Camera-type eye (tissue), 1 donor: ENCODE results near the gene C11orf52. TPM values are rescaled to one million over a fixed set of nuclear protein-coding genes. Genes with fewer than 3 reads are reported as not detected.

ENCODE experiments used
- total RNA-seq: library from RNA; depleted of rRNA; stranded (reverse); fragments of >200 nt; gene quantifications from one replicate; pipeline ENCODE4 v1.2.3, GENCODE V29; 2014

Gene C11orf52
- 1.3 TPM for total RNA-seq

GRCh38 chr11:111918390-111919256 is at the start of gene C11orf52:
Gene C11orf52, plus strand, starts transcription at chr11:111918913. Its CDS starts 60 bp downstream, at chr11:111918973.

GRCh38 chr11:111870886-111871692 is 47.6 kb upstream of the C11orf52 start, which contains the start of gene ALG9:
Gene ALG9, minus strand, starts transcription at chr11:111871581. Its CDS starts 99 bp downstream, at chr11:111871482.

GRCh38 chr11:111878849-111879636 is 39.7 kb upstream of the C11orf52 start, which contains the start of the genes CFAP68 and FDXACB1:
Gene CFAP68, plus strand, starts transcription at chr11:111879541. Its CDS starts 20 bp downstream, at chr11:111879561.
Gene FDXACB1, minus strand, starts transcription at chr11:111879165. Its CDS starts 33 bp downstream, at chr11:111879132.

GRCh38 chr11:111911563-111912401 is 6.9 kb upstream of the C11orf52 start, which contains the start of gene CRYAB:
Gene CRYAB, minus strand, starts transcription at chr11:111911770. Its CDS starts 46 bp downstream, at chr11:111911724.

GRCh38 chr11:111912535-111912934 is 6.2 kb upstream of the C11orf52 start, which contains the start of gene HSPB2:
Gene HSPB2, plus strand, starts transcription at chr11:111912734. Its CDS starts 96 bp downstream, at chr11:111912830.

Other genes with a start within 250 kb of the C11orf52 start
- gene PPP2R1B, start 152.5 kb upstream of the C11orf52 start, total RNA-seq, result 31.3 TPM
- 67.5 TPM for gene ALG9, start 47.3 kb upstream of the C11orf52 start, total RNA-seq
- 4.9 TPM for gene FDXACB1, start 39.7 kb upstream of the C11orf52 start, total RNA-seq
- gene CFAP68, start 39.4 kb upstream of the C11orf52 start, total RNA-seq, result 14.3 TPM
- gene CRYAB, start 7.1 kb upstream of the C11orf52 start, total RNA-seq, result 492 TPM
- gene HSPB2, start 6.2 kb upstream of the C11orf52 start, total RNA-seq, result 1.9 TPM
- gene DIXDC1, start 18.4 kb downstream of the C11orf52 start, total RNA-seq, result 53.6 TPM
- 35.1 TPM for gene DLAT, start 106.5 kb downstream of the C11orf52 start, total RNA-seq
- 5.9 TPM for gene PIH1D2, start 155.1 kb downstream of the C11orf52 start, total RNA-seq
- 31.3 TPM for gene NKAPD1, start 155.4 kb downstream of the C11orf52 start, total RNA-seq
- gene TIMM8B, start 167.8 kb downstream of the C11orf52 start, total RNA-seq, result 48.8 TPM
- gene SDHD, start 168.0 kb downstream of the C11orf52 start, total RNA-seq, result 70.3 TPM
- gene IL18, start 245.2 kb downstream of the C11orf52 start, total RNA-seq, result 4.4 TPM
- gene TEX12, start 248.5 kb downstream of the C11orf52 start, total RNA-seq, result 0.93 TPM